Left lung (tissue), 10 donors: Measurements from ENCODE around the gene HOXB6. TPM values are rescaled to one million over a fixed set of nuclear protein-coding genes. Genes with fewer than 3 reads are reported as not detected.

ENCODE experiments used
- ATAC-seq: fragments of 200-7000 bp; cut with Tn5 transposase; one replicate; pipeline ENCODE4 v1.9.1; 2020; ENCODE audit warnings: moderate library complexity
- DNase-seq, 4 donors: peaks; one replicate each; pipeline ENCODE4 v3.0.0-alpha.2; 2013 to 2020
- H3K27ac ChIP-seq, 2 donors: fragments of 200-600 bp; sonication (generic) in 1 of 2; one replicate each; pipeline versions ENCODE4 v1.5.0 to v1.8.0; 2020 to 2021
- H3K27me3 ChIP-seq, 2 donors: fragments of 200-600 bp; sonication (generic) in 1 of 2; one replicate each; pipeline versions ENCODE4 v1.5.0 to v1.8.0; 2020 to 2021
- H3K36me3 ChIP-seq, 2 donors: fragments of 200-600 bp; sonication (generic) in 1 of 2; one replicate each; pipeline versions ENCODE4 v1.5.0 to v1.8.0; 2020 to 2021
- H3K4me1 ChIP-seq, 2 donors: fragments of 200-600 bp; one replicate each; pipeline ENCODE4 v1.8.0; 2021
- H3K4me3 ChIP-seq, 2 donors: fragments of 200-600 bp; sonication (generic) in 1 of 2; one replicate each; pipeline versions ENCODE4 v1.5.0 to v1.8.0; 2020 to 2021; ENCODE audit warnings: mild to moderate bottlenecking in 1 of 2
- H3K9me3 ChIP-seq, 2 donors: fragments of 200-600 bp; sonication (generic) in 1 of 2; one replicate each; pipeline versions ENCODE4 v1.5.0 to v1.8.0; 2020 to 2021
- CTCF ChIP-seq, 2 donors: fragments of 200-600 bp; sonication (generic) in 1 of 2; IDR thresholded peaks; one replicate each; pipeline versions ENCODE4 v1.5.0 to v1.8.0; 2021; ENCODE audit warnings: antibody characterized with exemption in 2 of 2
- intact Hi-C, 2 donors: fragments of 100-400 bp; cut with DNase I; formaldehyde crosslinking; loops; one replicate each; pipeline versions ENCODE4 v1.11.2 to v1.14.2; 2022
- polyA plus RNA-seq, 6 donors: library from polyadenylated mRNA; unstranded; fragments of 120-200 nt; gene quantifications; one replicate each; pipeline ENCODE4 v1.2.1, GENCODE V29; 2013; ENCODE audit not compliant: insufficient read length in 6 of 6
- total RNA-seq, 2 donors: library from RNA; stranded (reverse); fragmentation: NEBNext Ultra II Directional; extraction: Animal tissue kit (Norgen Biotek cat#: 25700); gene quantifications; one replicate each; pipeline ENCODE4 v1.2.1, GENCODE V29; 2021
- donor health status: DM: no; HTN: yes; CAD: no.
- donor health status: DM: no; HTN: no; CAD: no.

Gene HOXB6
- total and polyA plus RNA-seq, 8 donors: 5.1 to 17.1 (median 12.1) TPM

- H3K4me1 ChIP-seq: peaks cover 9 to 60% of the 10 kb centered on the region in 2 donors
- ATAC-seq: no peak
- intact Hi-C loops: no loop called here
Observed at GRCh38 chr17:48582750-48583069, 22.1 kb downstream of the HOXB6 start.

GRCh38 chr17:48579760-48580554 is 24.8 kb downstream of the HOXB6 start:
- Histone ChIP-seq H3K36me3 (no peaks in the 10 kb centered on the region), H3K27me3 (peaks cover 66 to 100% of the 10 kb centered on the region in 2 donors), H3K4me1 (peaks cover 9 to 56% of the 10 kb centered on the region in 2 donors), H3K4me3 (peak overlapping the region in 1 of 2 donors; percentile 7), H3K27ac (peak overlapping the region; percentile 62 to 95), H3K9me3 (no peaks in the 10 kb centered on the region)
- DNase-seq (peak in 1 of 4 donors; percentile 82), ATAC-seq (no peak)
- no peak for TF ChIP-seq CTCF (IDR thresholded peaks at IDR 0.05)
- intact Hi-C loops: no loop called here

More at GRCh38 chr17:48582750-48583069, 22.1 kb downstream of the HOXB6 start:
- Histone ChIP-seq H3K27ac (peak overlapping the region; percentile 62 to 95), H3K9me3 (no peaks in the 10 kb centered on the region), H3K4me3 (no peak overlapping the region), H3K27me3 (peaks cover 67 to 100% of the 10 kb centered on the region in 2 donors), H3K36me3 (no peaks in the 10 kb centered on the region)
- no peak for DNase-seq
- no peak for TF ChIP-seq CTCF (IDR thresholded peaks at IDR 0.05)

GRCh38 chr17:48579471-48579759 is 25.4 kb downstream of the HOXB6 start:
- no peak for ATAC-seq
- H3K4me3 ChIP-seq: peak overlapping the region in 1 of 2 donors; percentile 46
- no peak for DNase-seq
- peak overlapping the region; percentile 72 to 95 for H3K27ac ChIP-seq
- no peak for TF ChIP-seq CTCF (IDR thresholded peaks at IDR 0.05)
- peaks cover 9 to 53% of the 10 kb centered on the region in 2 donors for H3K4me1 ChIP-seq
- no peaks in the 10 kb centered on the region for H3K9me3 ChIP-seq
- H3K36me3 ChIP-seq: no peaks in the 10 kb centered on the region
- peaks cover 67 to 100% of the 10 kb centered on the region in 2 donors for H3K27me3 ChIP-seq
- intact Hi-C loops: no loop called here

- H3K27ac ChIP-seq: peak overlapping the region; percentile 72 to 95
- ATAC-seq: peak; percentile 9
- no peak for DNase-seq
Observed at GRCh38 chr17:48578616-48579470, 25.9 kb downstream of the HOXB6 start.

More at GRCh38 chr17:48578616-48579470, 25.9 kb downstream of the HOXB6 start:
- intact Hi-C loops: no loop called here
- no peak for TF ChIP-seq CTCF (IDR thresholded peaks at IDR 0.05)
- Histone ChIP-seq H3K4me1 (peaks cover 3 to 47% of the 10 kb centered on the region in 2 donors), H3K36me3 (no peaks in the 10 kb centered on the region), H3K4me3 (peak overlapping the region; percentile 29 to 46), H3K9me3 (no peaks in the 10 kb centered on the region), H3K27me3 (peaks cover 65 to 100% of the 10 kb centered on the region in 2 donors)
